HG02852 (cell line): ENCODE data around the gene LPP.

Experiments used
- ATAC-seq: cut with Tn5 transposase; IDR thresholded peaks from one replicate; pipeline ENCODE4 v1.9.1; 2021; ENCODE audit warnings: mild to moderate bottlenecking, moderate library complexity; ENCODE audit not compliant: unreplicated experiment

The LPP gene

GRCh38 chr3:188352196-188352927 lies 198.4 kb downstream of the LPP start:
- no peak for ATAC-seq

GRCh38 chr3:188353426-188353825 lies 199.5 kb downstream of the LPP start:
- no peak for ATAC-seq

GRCh38 chr3:188358787-188359493 lies 205.0 kb downstream of the LPP start:
- ATAC-seq: no peak

GRCh38 chr3:188360364-188360881 lies 206.5 kb downstream of the LPP start:
- ATAC-seq: no peak

- ATAC-seq: no peak
These were observed 207.9 kb downstream of the LPP start for GRCh38 chr3:188361888-188362287.

- no peak for ATAC-seq
These were observed 208.5 kb downstream of the LPP start for GRCh38 chr3:188362405-188362831.

GRCh38 chr3:188365184-188365583 lies 211.2 kb downstream of the LPP start:
- no peak for ATAC-seq

GRCh38 chr3:188365988-188366698 lies 212.2 kb downstream of the LPP start:
- ATAC-seq: no peak

- no peak for ATAC-seq
These were observed 213.7 kb downstream of the LPP start for GRCh38 chr3:188367678-188368077.

GRCh38 chr3:188369526-188369925 lies 215.6 kb downstream of the LPP start:
- no peak for ATAC-seq

- ATAC-seq: no peak
These were observed 216.3 kb downstream of the LPP start for GRCh38 chr3:188370081-188370830.

- ATAC-seq: no peak
These were observed 224.8 kb downstream of the LPP start for GRCh38 chr3:188378786-188379185.

GRCh38 chr3:188380252-188380651 lies 226.3 kb downstream of the LPP start:
- no peak for ATAC-seq

GRCh38 chr3:188380722-188381121 lies 226.8 kb downstream of the LPP start:
- no peak for ATAC-seq

GRCh38 chr3:188383748-188384147 lies 229.8 kb downstream of the LPP start:
- ATAC-seq: no peak

GRCh38 chr3:188385295-188385694 lies 231.3 kb downstream of the LPP start:
- no peak for ATAC-seq

GRCh38 chr3:188389711-188390342 lies 235.9 kb downstream of the LPP start:
- ATAC-seq: peak; percentile 95

GRCh38 chr3:188390343-188390718 lies 236.4 kb downstream of the LPP start:
- ATAC-seq: peak; percentile 26

- no peak for ATAC-seq
These were observed 237.0 kb downstream of the LPP start for GRCh38 chr3:188390775-188391443.

GRCh38 chr3:188391592-188391991 lies 237.6 kb downstream of the LPP start:
- ATAC-seq: no peak
